HCT116 (cell line): Measurements from ENCODE around the gene TMEM156. TPM values are rescaled to one million over a fixed set of nuclear protein-coding genes. Genes with fewer than 3 reads are reported as not detected.
"Not testable (repeated sequence)": the region's sequence is repeated elsewhere in the genome, so short reads cannot be mapped to it uniquely, and the experiment has no call there.

Experiments
- ATAC-seq: fragments of 200-7000 bp; cut with Tn5 transposase; 2 replicates; pipeline ENCODE4 v1.9.1; 2020; ENCODE audit warnings: mild to moderate bottlenecking, moderate library complexity
- BruUV-seq: library from RNA; stranded (reverse); fragments of 400-500 nt; replicated peaks from 2 replicates; lab custom pipeline; 2021; lab: Mats Ljungman, UMichigan
- CTCF ChIA-PET: fragments of 300-600 bp; sonication (Branson Sonifier 250); formaldehyde crosslinking; loops from one replicate; lab custom pipeline; 2021; ENCODE audit warnings: antibody characterized with exemption; lab: Charles Lee
- POLR2A ChIA-PET: fragments of 300-600, 350-600 bp; sonication (Branson Sonifier 250); formaldehyde crosslinking; loops from one replicate; lab custom pipeline; 2021; ENCODE audit warnings: antibody characterized with exemption; lab: Charles Lee
- RAD21 ChIA-PET, 2 experiments: fragments of 300-600 bp; sonication (Branson Sonifier 250); formaldehyde crosslinking; loops; one replicate each; lab custom pipeline; 2023; ENCODE audit warnings: low total read pairs in 2 of 2; ENCODE audit not compliant: uncharacterized antibody in 2 of 2, unreplicated experiment in 2 of 2, low non-redundant PET in 1 of 2; lab: Charles Lee
- DNase-seq: peaks from one replicate; pipeline ENCODE4 v3.0.0-alpha.2; 2010; ENCODE audit warnings: low read depth, low spot score
- H2AFZ ChIP-seq: fragments of 200-600 bp; shearing (Covaris generic), sonication (generic); 2 replicates; pipeline ENCODE4 v1.6.1; 2017; ENCODE audit warnings: low read depth, mixed run types, mixed read lengths, antibody characterized with exemption, low read length; ENCODE audit not compliant: poor library complexity, severe bottlenecking
- H3K27ac ChIP-seq: 2 replicates; pipeline ENCODE4 v1.5.1; 2012; ENCODE audit warnings: low read depth, low read length
- H3K27me3 ChIP-seq: fragments of 200-600 bp; sonication (generic); 2 replicates; pipeline ENCODE4 v1.6.1; 2016; ENCODE audit warnings: mixed run types, low read length, mixed read lengths; ENCODE audit not compliant: insufficient read depth
- H3K36me3 ChIP-seq, 2 experiments: fragments of 200-500 bp in 1 of 2; fragments of 200-600 bp in 1 of 2; sonication (Bioruptor generic) in 1 of 2; sonication (generic) in 1 of 2; 2 replicates each; pipeline versions ENCODE4 v1.5.1 to v1.6.1; 2014 to 2016; ENCODE audit warnings: low read length in 2 of 2, inconsistent platforms in 1 of 2, mixed read lengths in 1 of 2, mixed run types in 1 of 2; ENCODE audit not compliant: insufficient read depth in 2 of 2, control insufficient read depth in 1 of 2
- H3K4me1 ChIP-seq, 2 experiments: fragments of 200-600 bp in 1 of 2; sonication (generic) in 1 of 2; 2 replicates each; pipeline versions ENCODE4 v1.5.1 to v1.6.1; 2012 to 2017; ENCODE audit warnings: low read length in 2 of 2, inconsistent platforms in 1 of 2, mild to moderate bottlenecking in 1 of 2, mixed read lengths in 1 of 2, mixed run types in 1 of 2, moderate library complexity in 1 of 2; ENCODE audit not compliant: insufficient read depth in 2 of 2, control insufficient read depth in 1 of 2
- H3K4me2 ChIP-seq: fragments of 200-600 bp; sonication (generic); 2 replicates; pipeline ENCODE4 v1.6.1; 2017; ENCODE audit warnings: mixed run types, low read length, mixed read lengths
- H3K4me3 ChIP-seq, 2 experiments: fragments of 200-600 bp in 1 of 2; sonication (generic) in 1 of 2; replicated peaks in 1 of 2; 2 replicates each; pipeline ENCODE4 v1.5.1; 2011 to 2016; ENCODE audit warnings: low read length in 2 of 2, control low read depth in 1 of 2, low read depth in 1 of 2, mild to moderate bottlenecking in 1 of 2, mixed read lengths in 1 of 2, mixed run types in 1 of 2
- H3K79me2 ChIP-seq: fragments of 200-600 bp; sonication (generic); 2 replicates; pipeline ENCODE4 v1.6.1; 2017; ENCODE audit warnings: mild to moderate bottlenecking, mixed run types, low read length, moderate library complexity, mixed read lengths; ENCODE audit not compliant: insufficient read depth
- H3K9ac ChIP-seq: fragments of 200-600 bp; sonication (generic); 2 replicates; pipeline ENCODE4 v1.6.1; 2016; ENCODE audit warnings: low read length, mixed read lengths
- H3K9me2 ChIP-seq: fragments of 200-600 bp; sonication (generic), shearing (Covaris generic); 2 replicates; pipeline ENCODE4 v1.6.1; 2017; ENCODE audit warnings: mixed run types, mild to moderate bottlenecking, moderate library complexity; ENCODE audit not compliant: insufficient read depth
- H3K9me3 ChIP-seq, 2 experiments: fragments of 200-500 bp in 1 of 2; fragments of 200-600 bp in 1 of 2; sonication (Bioruptor generic) in 1 of 2; sonication (generic) in 1 of 2; 2 replicates each; pipeline ENCODE4 v1.6.1; 2014 to 2017; ENCODE audit warnings: low read length in 2 of 2, mixed read lengths in 2 of 2, inconsistent platforms in 1 of 2, low read depth in 1 of 2, mild to moderate bottlenecking in 1 of 2, mixed run types in 1 of 2, moderate library complexity in 1 of 2; ENCODE audit not compliant: control insufficient read depth in 1 of 2, insufficient read depth in 1 of 2
- H4K20me1 ChIP-seq: fragments of 200-600 bp; sonication (generic), shearing (Covaris generic); 2 replicates; pipeline ENCODE4 v1.6.1; 2017; ENCODE audit warnings: mixed run types, mild to moderate bottlenecking, moderate library complexity; ENCODE audit not compliant: insufficient read depth
- ATF3 ChIP-seq: IDR thresholded peaks from 2 replicates; pipeline ENCODE4 v1.6.1; 2012
- EZH2phosphoT487 ChIP-seq: fragments of 200-600 bp; IDR thresholded peaks from 2 replicates; pipeline ENCODE4 v1.6.1; 2018; ENCODE audit warnings: antibody characterized with exemption, borderline replicate concordance
- SP1 ChIP-seq: IDR thresholded peaks from 2 replicates; pipeline ENCODE4 v1.6.1; 2012; ENCODE audit warnings: low read depth
- intact Hi-C: fragments of 100-400 bp; cut with micrococcal nuclease; formaldehyde crosslinking; loops from 2 replicates; pipeline ENCODE4 v1.10.0; 2022
- total RNA-seq: library from RNA; stranded (reverse); gene quantifications from one replicate; pipeline ENCODE4 v1.2.1, GENCODE V29; 2021; ENCODE audit not compliant: unreplicated experiment

TMEM156 gene
- total RNA-seq, 1 experiment from 2014 or later = 0.22 TPM

DNA sequence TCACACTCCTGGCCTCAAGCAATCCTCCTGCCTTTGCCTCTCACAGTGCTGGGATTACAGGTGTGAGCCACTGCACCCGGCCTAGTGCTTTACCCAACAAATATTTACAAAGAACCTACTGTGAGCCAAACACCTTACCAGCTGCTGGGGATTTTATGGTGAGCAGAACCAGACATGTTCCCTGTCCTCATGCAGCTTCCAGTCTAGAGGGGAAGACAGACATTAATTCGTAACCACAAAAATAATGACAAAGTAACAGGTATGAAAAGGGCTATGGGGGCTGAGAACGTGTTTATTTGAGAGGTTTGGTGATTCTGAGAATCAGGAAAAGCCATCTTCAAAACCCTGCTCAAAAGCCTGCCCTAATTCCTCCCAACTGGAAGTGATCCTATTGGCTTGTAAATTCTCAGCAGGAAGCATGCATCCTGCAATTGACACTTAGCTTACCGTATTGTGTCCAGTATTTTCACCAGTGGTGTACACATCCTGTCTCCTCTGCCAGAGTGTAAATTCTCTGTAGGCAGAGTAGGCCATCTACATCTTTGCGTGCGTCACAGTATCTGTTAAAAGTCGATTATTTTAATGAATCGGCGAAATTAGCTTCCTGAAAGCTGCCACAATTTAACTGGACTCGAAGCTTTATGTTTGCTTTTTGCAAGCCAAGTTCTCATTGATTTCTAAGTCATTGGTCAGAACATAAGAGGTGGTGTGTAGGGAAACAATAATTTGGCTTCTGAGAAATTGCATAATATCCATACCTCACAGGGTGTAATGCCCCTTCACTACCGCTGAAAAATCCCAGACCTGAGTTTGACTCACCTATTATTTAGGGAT lies 67.0 kb downstream of the TMEM156 start:
- no peak overlapping the region for H3K4me3 ChIP-seq
- no peaks in the 10 kb centered on the region for H3K9me3 ChIP-seq
- POLR2A ChIA-PET = no interaction called here
- DNase-seq (no peak), ATAC-seq (no peak)
- H3K79me2 ChIP-seq = no peaks in the 10 kb centered on the region
- H4K20me1 ChIP-seq = no peaks in the 10 kb centered on the region
- RAD21 ChIA-PET = no interaction called here
- CTCF ChIA-PET = no interaction called here
- intact Hi-C loops = no loop called here
- no peak overlapping the region for H3K27ac ChIP-seq
- 0 out of 4 replicates have a peak, but pooled peaks cover 0 to 3% of the 10 kb centered on the region in 2 experiments for H3K4me1 ChIP-seq
- no peaks in the 10 kb centered on the region for H3K27me3 ChIP-seq
- no peak overlapping the region for H3K9ac ChIP-seq
- H3K36me3 ChIP-seq = no peaks in the 10 kb centered on the region
- no peak overlapping the region for H2AFZ ChIP-seq
- no TSS peak for BruUV-seq
- H3K4me2 ChIP-seq = no peak overlapping the region
- TF ChIP-seq ATF3 = no peak
- TF ChIP-seq EZH2phosphoT487 = no peak
- TF ChIP-seq SP1 = no peak
- H3K9me2 ChIP-seq = no peaks in the 10 kb centered on the region

GRCh38 chr4:38959248-38959647 lies 73.0 kb downstream of the TMEM156 start:
- DNase-seq, H3K9me2 ChIP-seq, ATAC-seq, H3K4me2 ChIP-seq, H4K20me1 ChIP-seq, intact Hi-C loops, H3K36me3 ChIP-seq, H3K79me2 ChIP-seq, H3K4me1 ChIP-seq, H3K27me3 ChIP-seq, H3K27ac ChIP-seq, H3K9ac ChIP-seq, H3K9me3 ChIP-seq, H2AFZ ChIP-seq, POLR2A ChIA-PET, RAD21 ChIA-PET, H3K4me3 ChIP-seq, CTCF ChIA-PET, BruUV-seq: not testable (repeated sequence)
